K562 (cell line): ENCODE data around the gene SCLT1. TPM values are rescaled to one million over a fixed set of nuclear protein-coding genes. Genes with fewer than 3 reads are reported as not detected.

Experiments used
- ARID1B ChIP-seq: fragments of 450-650 bp; IDR thresholded peaks from 2 replicates; pipeline ENCODE4 v1.6.1; 2016; ENCODE audit warnings: antibody characterized with exemption, mild to moderate bottlenecking, inconsistent platforms
- DMBX1 ChIP-seq: fragments of 250-450 bp; sonication (Bioruptor Pico); IDR thresholded peaks from 2 replicates; pipeline ENCODE4 v1.8.0; 2022; ENCODE audit warnings: inconsistent platforms, mild to moderate bottlenecking, moderate library complexity, borderline replicate concordance
- GTF2A2 ChIP-seq: IDR thresholded peaks from 2 replicates; pipeline ENCODE4 v1.6.1; 2016; ENCODE audit warnings: mild to moderate bottlenecking, missing genetic modification characterization, missing compliant biosample characterization
- KLF6 ChIP-seq: fragments of 250-450 bp; sonication (Bioruptor Pico); IDR thresholded peaks from 2 replicates; pipeline ENCODE4 v1.4.0; 2020; ENCODE audit warnings: mild to moderate bottlenecking, moderate library complexity, borderline replicate concordance
- NR3C1 ChIP-seq: sonication (generic); formaldehyde crosslinking; IDR thresholded peaks from 2 replicates; pipeline ENCODE4 v1.8.1; 2022; ENCODE audit warnings: missing genetic modification reagents
- RB1 ChIP-seq: fragments of 450-650 bp; IDR thresholded peaks from 2 replicates; pipeline ENCODE4 v1.6.1; 2017; ENCODE audit warnings: low read depth, mild to moderate bottlenecking
- ZBED1 ChIP-seq: IDR thresholded peaks from 2 replicates; pipeline ENCODE4 v1.6.1; 2014
- ZNF778 ChIP-seq: fragments of 450-650 bp; formaldehyde crosslinking; IDR thresholded peaks from 2 replicates; pipeline ENCODE4 v1.4.0; 2020; ENCODE audit warnings: mild to moderate bottlenecking, moderate library complexity
- polyA plus RNA-seq, 8 experiments: library from polyadenylated mRNA; depleted of rRNA in 4 of 8; stranded (reverse) in 5 of 8; unstranded in 3 of 8; fragments of >200 nt; fragmentation: Nextera tagmentation in 2 of 8; fragmentation: Illumina TruSeq in 1 of 8; extraction: Ambion mirVana in 2 of 8; extraction: Trizol in 1 of 8; gene quantifications; 2 replicates each; pipeline versions ENCODE4 v1.2.1 to v1.2.3, GENCODE V29; 2011 to 2014; ENCODE audit warnings: inconsistent platforms in 1 of 8, missing spikeins in 1 of 8
- total RNA-seq, 7 experiments: library from RNA; depleted of rRNA in 6 of 7; stranded (reverse); fragments of >200 nt in 6 of 7; fragmentation: Illumina TruSeq in 2 of 7; extraction: Trizol in 2 of 7; gene quantifications; 2 replicates each; pipeline versions ENCODE4 v1.2.1 to v1.2.3, GENCODE V29; 2011 to 2021; ENCODE audit warnings: low replicate concordance in 1 of 7
- TF ChIP-seq, protein P1 (sequence below): sonication (generic); formaldehyde crosslinking; IDR thresholded peaks from 2 replicates; pipeline ENCODE4 v1.8.0; 2022; ENCODE audit warnings: mild to moderate bottlenecking, missing genetic modification reagents

The SCLT1 gene
- total and polyA plus RNA-seq, 9 of the 15 experiments (the other 6 are each of a cell fraction or from before 2014, with no cell fraction given): 8.0 to 31.9 (median 24.2) TPM

DNA sequence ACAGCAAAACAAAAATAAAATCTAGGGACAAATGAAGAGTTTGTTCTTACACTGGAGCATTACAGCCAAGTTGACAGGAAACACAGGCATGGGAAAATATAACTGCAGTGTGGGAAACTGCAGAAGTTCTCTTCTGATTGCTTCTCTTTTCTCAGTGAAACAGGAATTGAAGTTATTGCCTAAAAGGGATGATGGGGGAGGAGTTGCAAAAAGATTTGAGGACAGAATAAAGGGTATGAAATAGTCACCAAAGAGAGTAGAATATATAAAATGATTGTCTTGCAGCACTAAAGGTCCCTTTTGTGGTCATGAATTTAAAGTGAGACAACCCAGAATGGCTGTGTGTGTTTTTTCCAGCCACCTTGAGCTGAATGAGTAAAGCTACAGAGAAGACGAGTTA is 180.1 kb downstream of the SCLT1 start (continued):
- TF ChIP-seq, protein P1, sequence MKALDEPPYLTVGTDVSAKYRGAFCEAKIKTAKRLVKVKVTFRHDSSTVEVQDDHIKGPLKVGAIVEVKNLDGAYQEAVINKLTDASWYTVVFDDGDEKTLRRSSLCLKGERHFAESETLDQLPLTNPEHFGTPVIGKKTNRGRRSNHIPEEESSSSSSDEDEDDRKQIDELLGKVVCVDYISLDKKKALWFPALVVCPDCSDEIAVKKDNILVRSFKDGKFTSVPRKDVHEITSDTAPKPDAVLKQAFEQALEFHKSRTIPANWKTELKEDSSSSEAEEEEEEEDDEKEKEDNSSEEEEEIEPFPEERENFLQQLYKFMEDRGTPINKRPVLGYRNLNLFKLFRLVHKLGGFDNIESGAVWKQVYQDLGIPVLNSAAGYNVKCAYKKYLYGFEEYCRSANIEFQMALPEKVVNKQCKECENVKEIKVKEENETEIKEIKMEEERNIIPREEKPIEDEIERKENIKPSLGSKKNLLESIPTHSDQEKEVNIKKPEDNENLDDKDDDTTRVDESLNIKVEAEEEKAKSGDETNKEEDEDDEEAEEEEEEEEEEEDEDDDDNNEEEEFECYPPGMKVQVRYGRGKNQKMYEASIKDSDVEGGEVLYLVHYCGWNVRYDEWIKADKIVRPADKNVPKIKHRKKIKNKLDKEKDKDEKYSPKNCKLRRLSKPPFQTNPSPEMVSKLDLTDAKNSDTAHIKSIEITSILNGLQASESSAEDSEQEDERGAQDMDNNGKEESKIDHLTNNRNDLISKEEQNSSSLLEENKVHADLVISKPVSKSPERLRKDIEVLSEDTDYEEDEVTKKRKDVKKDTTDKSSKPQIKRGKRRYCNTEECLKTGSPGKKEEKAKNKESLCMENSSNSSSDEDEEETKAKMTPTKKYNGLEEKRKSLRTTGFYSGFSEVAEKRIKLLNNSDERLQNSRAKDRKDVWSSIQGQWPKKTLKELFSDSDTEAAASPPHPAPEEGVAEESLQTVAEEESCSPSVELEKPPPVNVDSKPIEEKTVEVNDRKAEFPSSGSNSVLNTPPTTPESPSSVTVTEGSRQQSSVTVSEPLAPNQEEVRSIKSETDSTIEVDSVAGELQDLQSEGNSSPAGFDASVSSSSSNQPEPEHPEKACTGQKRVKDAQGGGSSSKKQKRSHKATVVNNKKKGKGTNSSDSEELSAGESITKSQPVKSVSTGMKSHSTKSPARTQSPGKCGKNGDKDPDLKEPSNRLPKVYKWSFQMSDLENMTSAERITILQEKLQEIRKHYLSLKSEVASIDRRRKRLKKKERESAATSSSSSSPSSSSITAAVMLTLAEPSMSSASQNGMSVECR (CRISPR knock-in tag): no peak
- TF ChIP-seq NR3C1 (no peak), RB1 (no peak), ARID1B (no peak), ZBED1 (no peak), KLF6 (CRISPR knock-in tag) (no peak), ZNF778 (no peak), GTF2A2 (tag) (no peak), DMBX1 (CRISPR knock-in tag) (no peak)
- TF ChIP-seq, all 486 proteins: peak for 0
